ENCODE results near the gene IFI6. TPM values are rescaled to one million over a fixed set of nuclear protein-coding genes. Genes with fewer than 3 reads are reported as not detected.

The IFI6 gene
- total and polyA plus RNA-seq, 10 donors: 41.6 to 85.8 (median 62.7) TPM

DNA sequence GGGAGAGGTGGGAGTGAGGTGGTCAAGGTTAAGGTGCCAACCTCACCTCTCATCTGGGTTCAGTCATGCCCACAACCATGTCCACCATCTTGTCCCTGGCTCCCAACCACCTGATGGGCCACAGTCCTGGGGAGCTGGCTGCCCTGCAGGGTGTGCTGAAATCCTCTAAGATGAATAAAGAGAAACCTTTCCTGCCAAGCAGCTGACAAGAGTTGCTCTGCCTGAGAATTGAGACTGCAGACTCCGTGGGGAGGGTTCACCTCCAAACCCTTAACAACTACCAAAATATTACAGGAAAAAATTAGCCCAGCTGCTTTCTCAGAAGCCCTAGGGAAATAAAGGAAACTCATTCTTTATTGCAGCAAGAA is 21.8 kb downstream of the IFI6 start:
- peak overlapping the region in 3 of 8 donors; percentile 6 to 47 (median 44) for H3K27ac ChIP-seq

DNA sequence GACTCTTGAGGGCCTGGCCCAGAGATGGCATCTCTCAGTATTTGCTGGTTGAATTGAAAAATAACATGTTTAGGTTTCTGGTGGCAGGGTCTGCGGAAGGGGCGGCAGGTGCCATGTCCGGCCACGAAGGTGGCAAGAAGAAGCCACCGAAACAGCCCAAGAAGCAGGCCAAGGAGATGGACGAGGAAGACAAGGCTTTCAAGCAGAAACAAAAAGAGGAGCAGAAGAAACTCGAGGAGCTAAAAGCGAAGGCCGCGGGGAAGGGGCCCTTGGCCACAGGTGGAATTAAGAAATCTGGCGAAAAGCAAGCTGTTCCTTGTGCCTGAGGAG is 22.7 kb downstream of the IFI6 start:
- no peak overlapping the region for H3K27ac ChIP-seq
- peaks cover 0 to 56% (median 17%) of the 10 kb centered on the region in 6 donors for H3K4me1 ChIP-seq
- no peak for DNase-seq
- H3K9me3 ChIP-seq: no peaks in the 10 kb centered on the region
- TF ChIP-seq, protein P1, sequence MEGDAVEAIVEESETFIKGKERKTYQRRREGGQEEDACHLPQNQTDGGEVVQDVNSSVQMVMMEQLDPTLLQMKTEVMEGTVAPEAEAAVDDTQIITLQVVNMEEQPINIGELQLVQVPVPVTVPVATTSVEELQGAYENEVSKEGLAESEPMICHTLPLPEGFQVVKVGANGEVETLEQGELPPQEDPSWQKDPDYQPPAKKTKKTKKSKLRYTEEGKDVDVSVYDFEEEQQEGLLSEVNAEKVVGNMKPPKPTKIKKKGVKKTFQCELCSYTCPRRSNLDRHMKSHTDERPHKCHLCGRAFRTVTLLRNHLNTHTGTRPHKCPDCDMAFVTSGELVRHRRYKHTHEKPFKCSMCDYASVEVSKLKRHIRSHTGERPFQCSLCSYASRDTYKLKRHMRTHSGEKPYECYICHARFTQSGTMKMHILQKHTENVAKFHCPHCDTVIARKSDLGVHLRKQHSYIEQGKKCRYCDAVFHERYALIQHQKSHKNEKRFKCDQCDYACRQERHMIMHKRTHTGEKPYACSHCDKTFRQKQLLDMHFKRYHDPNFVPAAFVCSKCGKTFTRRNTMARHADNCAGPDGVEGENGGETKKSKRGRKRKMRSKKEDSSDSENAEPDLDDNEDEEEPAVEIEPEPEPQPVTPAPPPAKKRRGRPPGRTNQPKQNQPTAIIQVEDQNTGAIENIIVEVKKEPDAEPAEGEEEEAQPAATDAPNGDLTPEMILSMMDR (IDR thresholded peaks at IDR 0.05 in 8 of 11, conservative IDR thresholded peaks at IDR 0.05 in 3 of 11): no peak
- TF ChIP-seq POLR2AphosphoS5 (IDR thresholded peaks at IDR 0.05) (no peak), POLR2A (IDR thresholded peaks at IDR 0.05) (no peak)
- H3K27me3 ChIP-seq (replicated peaks in 1 of 7): no peaks in the 10 kb centered on the region
- intact Hi-C loops (cut with DNase I; ENCODE audit: low total_unique reads): no loop called here
- H3K36me3 ChIP-seq: no peaks in the 10 kb centered on the region
- 84 to 92% (median 87%) methylated on average over 11 of the region's 11 CpGs for WGBS, 5 donors
- H3K4me3 ChIP-seq: no peak overlapping the region

More for the DNA sequence above, 21.8 kb downstream of the IFI6 start:
- Histone ChIP-seq H3K27me3 (replicated peaks in 1 of 7) (no peaks in the 10 kb centered on the region), H3K9me3 (no peaks in the 10 kb centered on the region), H3K4me3 (no peak overlapping the region), H3K36me3 (no peaks in the 10 kb centered on the region), H3K4me1 (peaks cover 0 to 54% (median 18%) of the 10 kb centered on the region in 6 donors)
- 36 to 75% (median 58%) methylated on average over 1 of the region's 1 CpG for WGBS, 5 donors
- TF ChIP-seq POLR2A (IDR thresholded peaks at IDR 0.05): no peak
- TF ChIP-seq, protein P1 (IDR thresholded peaks at IDR 0.05 in 8 of 11, conservative IDR thresholded peaks at IDR 0.05 in 3 of 11): no peak
- no peak for TF ChIP-seq POLR2AphosphoS5 (IDR thresholded peaks at IDR 0.05)
- intact Hi-C loops (cut with DNase I; ENCODE audit: low total_unique reads): no loop called here
- no peak for DNase-seq

DNA sequence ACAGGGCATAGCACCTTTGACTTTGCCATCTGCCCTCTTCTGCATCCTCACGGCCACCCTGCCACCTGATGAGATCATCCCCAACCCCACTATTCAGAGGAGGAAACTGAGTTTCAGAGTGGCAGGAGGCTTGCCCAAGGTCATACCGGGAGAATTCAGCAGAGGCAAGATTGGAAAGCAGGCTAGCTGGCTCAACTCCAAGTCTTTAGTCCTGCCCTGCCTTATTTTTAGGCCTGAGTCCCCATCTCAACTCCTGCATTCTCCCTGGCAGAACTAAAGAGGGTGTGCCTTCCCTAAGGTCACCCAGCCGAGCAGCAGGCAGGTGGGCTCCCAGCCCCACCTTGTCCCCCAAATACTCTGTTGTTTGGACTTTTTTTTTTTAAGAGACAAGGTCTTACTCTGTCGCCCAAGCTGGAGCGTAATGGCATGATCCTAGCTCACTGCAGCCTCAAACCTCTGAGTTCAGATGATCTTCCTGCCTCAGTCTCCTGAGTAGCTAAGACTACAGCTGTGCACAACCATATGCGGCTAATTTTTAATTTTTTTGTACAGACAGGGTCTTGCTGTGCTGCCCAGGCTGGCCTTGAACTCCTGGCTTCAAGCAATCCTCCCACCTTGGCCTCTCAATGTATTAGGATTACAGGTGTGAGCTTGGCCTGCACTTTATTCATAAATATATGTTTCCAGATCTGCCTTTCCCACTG is 23.2 kb downstream of the IFI6 start:
- Histone ChIP-seq H3K4me1 (peaks cover 0 to 61% (median 22%) of the 10 kb centered on the region in 6 donors), H3K36me3 (no peaks in the 10 kb centered on the region), H3K9me3 (no peaks in the 10 kb centered on the region), H3K4me3 (no peak overlapping the region), H3K27me3 (replicated peaks in 1 of 7) (no peaks in the 10 kb centered on the region), H3K27ac (no peak overlapping the region)
- intact Hi-C loops (cut with DNase I; ENCODE audit: low total_unique reads): no loop called here
- TF ChIP-seq POLR2A (IDR thresholded peaks at IDR 0.05) (no peak), POLR2AphosphoS5 (IDR thresholded peaks at IDR 0.05) (no peak)
- TF ChIP-seq, protein P1 (IDR thresholded peaks at IDR 0.05 in 8 of 11, conservative IDR thresholded peaks at IDR 0.05 in 3 of 11): no peak
- WGBS, 5 donors: 75 to 95% (median 80%) methylated on average over 5 to 6 of the region's 6 CpGs
- no peak for DNase-seq

DNA sequence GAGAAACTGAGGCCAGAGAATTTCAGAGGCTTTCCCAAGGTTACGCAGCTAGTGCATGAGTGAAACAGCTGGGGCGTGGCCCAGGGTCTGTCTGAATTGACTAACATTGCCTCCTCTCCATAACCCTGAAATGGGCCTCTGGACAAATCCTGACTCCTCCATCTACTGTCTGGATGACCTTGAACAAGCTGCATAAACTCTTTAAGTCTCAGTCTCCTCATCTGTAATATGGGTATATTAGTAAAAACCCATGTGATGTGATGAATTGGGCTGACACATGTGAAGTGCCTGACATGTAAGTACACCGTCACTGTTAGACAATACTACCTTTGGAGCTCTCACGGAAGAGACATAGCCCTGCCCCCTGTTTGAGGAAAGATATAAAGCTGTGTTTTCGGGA is 24.7 kb downstream of the IFI6 start:
- WGBS, 5 donors: 87 to 92% (median 90%) methylated on average over 5 of the region's 5 CpGs
- no peaks in the 10 kb centered on the region for H3K36me3 ChIP-seq
- TF ChIP-seq POLR2A (IDR thresholded peaks at IDR 0.05) (no peak), POLR2AphosphoS5 (IDR thresholded peaks at IDR 0.05) (no peak)
- TF ChIP-seq, protein P1 (IDR thresholded peaks at IDR 0.05 in 8 of 11, conservative IDR thresholded peaks at IDR 0.05 in 3 of 11): no peak
- peak overlapping the region in 2 of 8 donors; percentile 11 to 64 for H3K27ac ChIP-seq
- H3K4me3 ChIP-seq: no peak overlapping the region
- peaks cover 0 to 66% (median 27%) of the 10 kb centered on the region in 6 donors for H3K4me1 ChIP-seq
- DNase-seq: no peak
- intact Hi-C loops (cut with DNase I; ENCODE audit: low total_unique reads): no loop called here
- no peaks in the 10 kb centered on the region for H3K9me3 ChIP-seq
- H3K27me3 ChIP-seq (replicated peaks in 1 of 7): no peaks in the 10 kb centered on the region

Measured in spleen (tissue), 11 donors.